ENCODE data around the gene IRAK2. TPM values are rescaled to one million over a fixed set of nuclear protein-coding genes. Genes with fewer than 3 reads are reported as not detected.

The IRAK2 gene
- total and polyA plus RNA-seq, 8 donors, result 0.45 to 6.2 (median 2.3) TPM; not detected in 1

- intact Hi-C loops (cut with DNase I; ENCODE audit: low total_unique reads), result no loop called here
- Histone ChIP-seq H3K9me3 (no peaks in the 10 kb centered on the region), H3K27me3 (no peaks in the 10 kb centered on the region), H3K4me1 (peaks cover 37 to 85% (median 53%) of the 10 kb centered on the region in 4 donors), H3K36me3 (peaks cover 6 to 17% (median 16%) of the 10 kb centered on the region in 4 donors), H3K4me3 (no peak overlapping the region), H3K27ac (peak overlapping the region in 4 of 5 donors; percentile 62 to 84 (median 74))
- no peak for DNase-seq
- TF ChIP-seq POLR2AphosphoS5 (IDR thresholded peaks at IDR 0.05) (no peak), EP300 (IDR thresholded peaks at IDR 0.05) (no peak), POLR2A (IDR thresholded peaks at IDR 0.05) (no peak), CTCF (IDR thresholded peaks at IDR 0.05) (no peak)
- 74 to 91% (median 76%) methylated on average over 4 of the region's 4 CpGs for WGBS, 5 donors
These were observed 33.5 kb downstream of the IRAK2 start for GRCh38 chr3:10198226-10198625.

DNA sequence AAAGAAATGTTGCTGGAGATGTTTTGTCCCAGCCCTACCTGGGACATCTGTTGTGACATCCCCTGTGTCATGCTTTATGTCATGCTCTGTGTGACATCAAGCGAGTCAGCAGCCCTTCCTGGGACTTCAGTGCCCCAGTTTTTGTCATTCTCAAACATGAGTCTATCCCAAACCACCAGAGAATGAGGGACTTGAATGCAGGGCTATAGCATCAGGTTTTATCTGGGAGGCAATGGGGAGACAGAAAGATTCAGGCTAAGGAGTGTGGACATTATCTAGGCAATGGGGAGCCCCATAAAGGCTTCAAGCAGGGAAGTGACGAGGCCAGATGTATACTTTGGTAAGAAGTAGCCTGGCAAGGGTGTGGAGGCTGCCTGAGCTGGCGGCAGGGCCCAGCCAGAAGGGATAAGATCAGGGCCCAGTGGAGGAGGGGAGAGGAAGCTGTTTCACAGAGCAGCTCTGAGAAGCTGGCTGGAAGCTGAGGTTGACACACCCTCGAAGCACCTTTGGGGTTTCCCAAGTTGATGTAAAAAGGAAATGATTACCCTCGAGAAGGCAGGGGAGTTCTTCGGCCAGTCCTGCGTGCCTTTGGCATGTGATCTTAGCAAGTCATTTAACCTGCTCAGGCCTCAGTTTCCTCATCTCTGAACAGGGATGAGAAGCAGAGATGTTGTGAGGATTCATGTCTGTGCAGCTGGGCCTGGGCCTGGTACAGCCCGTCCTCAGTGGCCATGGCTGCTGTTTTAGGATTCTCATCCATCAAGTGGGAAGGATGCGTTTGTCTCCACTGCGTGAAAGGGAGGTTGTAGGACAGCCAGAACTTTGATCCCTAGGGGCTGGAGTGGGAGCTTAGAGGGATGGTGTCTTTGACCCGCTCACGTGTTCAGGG, 34.3 kb downstream of the IRAK2 start:
- peak; percentile 75 to 85 for DNase-seq
- Histone ChIP-seq H3K4me3 (no peak overlapping the region), H3K27me3 (no peaks in the 10 kb centered on the region), H3K9me3 (no peaks in the 10 kb centered on the region), H3K36me3 (peaks cover 6 to 17% (median 16%) of the 10 kb centered on the region in 4 donors), H3K27ac (peak overlapping the region; percentile 17 to 84 (median 64)), H3K4me1 (peaks cover 29 to 85% (median 53%) of the 10 kb centered on the region in 4 donors)
- intact Hi-C loops (cut with DNase I; ENCODE audit: low total_unique reads), result no loop called here
- TF ChIP-seq POLR2A (IDR thresholded peaks at IDR 0.05) (no peak), CTCF (IDR thresholded peaks at IDR 0.05) (no peak), EP300 (IDR thresholded peaks at IDR 0.05) (no peak), POLR2AphosphoS5 (IDR thresholded peaks at IDR 0.05) (peak in 2 of 3 donors; percentile 53 to 72)
- 50 to 68% (median 56%) methylated on average over 12 of the region's 12 CpGs for WGBS, 5 donors

DNA sequence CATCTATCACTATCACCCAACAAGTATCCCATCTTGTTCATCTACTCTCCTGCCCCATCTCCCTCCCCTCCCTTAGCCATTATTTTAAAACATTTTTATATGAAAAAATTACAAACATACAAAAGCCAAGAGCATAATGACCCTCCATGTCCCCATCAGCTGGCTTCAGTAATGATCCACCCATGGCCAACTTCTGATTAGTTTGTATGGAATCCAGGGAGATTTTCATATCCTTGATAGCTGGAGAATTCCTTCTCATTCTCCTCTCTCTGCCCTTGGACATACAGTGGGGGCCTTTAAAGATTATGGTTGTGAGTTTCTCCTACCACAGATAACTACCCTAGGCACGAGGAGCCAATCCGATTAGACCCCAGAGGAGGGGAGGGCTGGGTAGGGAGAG, 40.2 kb downstream of the IRAK2 start:
- H3K9me3 ChIP-seq, result no peaks in the 10 kb centered on the region
- no peaks in the 10 kb centered on the region for H3K27me3 ChIP-seq
- WGBS, 5 donors, result 91 to 95% (median 95%) methylated on average over 2 of the region's 2 CpGs
- TF ChIP-seq POLR2A (IDR thresholded peaks at IDR 0.05) (no peak), EP300 (IDR thresholded peaks at IDR 0.05) (no peak), CTCF (IDR thresholded peaks at IDR 0.05) (no peak), POLR2AphosphoS5 (IDR thresholded peaks at IDR 0.05) (no peak)
- peaks cover 22 to 59% (median 37%) of the 10 kb centered on the region in 4 donors for H3K4me1 ChIP-seq
- peak overlapping the region; percentile 3 to 77 (median 62) for H3K27ac ChIP-seq
- DNase-seq, result no peak
- peaks cover 6 to 29% (median 22%) of the 10 kb centered on the region in 4 donors for H3K36me3 ChIP-seq
- intact Hi-C loops (cut with DNase I; ENCODE audit: low total_unique reads), result no loop called here
- no peak overlapping the region for H3K4me3 ChIP-seq

GRCh38 chr3:10205451-10206165, 40.9 kb downstream of the IRAK2 start:
- DNase-seq, result peak in 1 of 2 donors; percentile 54
- no peaks in the 10 kb centered on the region for H3K27me3 ChIP-seq
- no peaks in the 10 kb centered on the region for H3K9me3 ChIP-seq
- intact Hi-C loops (cut with DNase I; ENCODE audit: low total_unique reads), result no loop called here
- peak overlapping the region; percentile 3 to 77 (median 62) for H3K27ac ChIP-seq
- no peak overlapping the region for H3K4me3 ChIP-seq
- TF ChIP-seq EP300 (IDR thresholded peaks at IDR 0.05), result no peak
- TF ChIP-seq POLR2A (IDR thresholded peaks at IDR 0.05), result no peak
- no peak for TF ChIP-seq CTCF (IDR thresholded peaks at IDR 0.05)
- TF ChIP-seq POLR2AphosphoS5 (IDR thresholded peaks at IDR 0.05), result peak in 1 of 3 donors; percentile 38
- peaks cover 22 to 56% (median 35%) of the 10 kb centered on the region in 4 donors for H3K4me1 ChIP-seq
- peaks cover 12 to 32% (median 25%) of the 10 kb centered on the region in 4 donors for H3K36me3 ChIP-seq
- 58 to 72% (median 70%) methylated on average over 7 of the region's 7 CpGs for WGBS, 5 donors

Data from stomach (tissue), 9 donors.